GM18499 (cell line): Measurements from ENCODE around the gene CAMK1D.
"Not testable (repeated sequence)": the region's sequence is repeated elsewhere in the genome, so short reads cannot be mapped to it uniquely, and the experiment has no call there.

Experiments used
- ATAC-seq: cut with Tn5 transposase; IDR thresholded peaks from one replicate; pipeline ENCODE4 v1.9.1; 2021; ENCODE audit warnings: moderate number of reproducible peaks; ENCODE audit not compliant: insufficient read depth, unreplicated experiment

Gene CAMK1D

DNA sequence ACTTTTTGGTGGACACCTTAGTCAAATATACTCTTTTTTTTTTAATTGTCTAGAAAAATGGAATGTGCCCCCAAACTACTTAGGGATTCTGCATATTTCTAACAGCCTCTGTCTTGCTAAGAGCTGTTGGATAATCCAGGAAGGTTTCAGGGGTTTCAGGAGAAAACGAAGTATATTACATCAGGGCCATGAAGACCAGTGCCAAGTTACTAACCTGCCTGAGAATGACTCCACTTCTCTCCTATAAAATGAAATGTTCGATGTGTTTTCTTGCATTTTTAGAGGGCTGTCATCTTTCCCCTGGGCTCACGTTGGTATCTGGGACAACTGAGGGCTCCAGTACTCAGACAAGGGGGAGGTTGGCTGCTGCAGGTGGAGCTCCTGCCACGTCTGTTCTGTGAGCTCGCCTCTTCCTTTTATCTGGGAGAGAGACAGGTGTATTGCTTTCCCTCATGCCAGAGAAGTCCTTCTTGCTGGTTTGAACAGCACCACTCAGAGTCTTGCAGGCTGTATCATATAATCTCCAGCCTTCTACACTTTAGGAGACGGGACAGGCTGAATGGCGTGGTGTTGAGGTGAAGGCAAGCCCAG lies 71.3 kb downstream of the CAMK1D start:
- no peak for ATAC-seq

DNA sequence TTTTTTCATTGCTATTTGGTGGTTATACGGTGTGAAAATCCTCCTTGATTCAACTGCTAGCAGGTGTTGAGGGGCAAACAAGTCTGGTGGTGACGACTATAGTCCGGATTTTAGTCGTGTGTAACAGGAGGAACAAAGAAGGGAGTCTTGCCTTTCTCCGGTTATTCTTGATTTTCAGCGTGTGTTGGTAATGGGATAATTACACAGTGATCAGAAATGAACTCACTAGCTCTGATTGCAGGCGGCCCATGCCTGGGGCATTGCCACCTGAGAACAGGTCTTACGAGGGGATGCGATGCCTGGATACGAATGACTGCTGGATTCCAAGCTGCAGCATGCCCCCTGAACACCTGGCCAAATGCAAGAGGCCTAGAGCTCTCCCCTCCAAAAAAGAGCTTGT lies 72.8 kb downstream of the CAMK1D start:
- ATAC-seq = no peak

DNA sequence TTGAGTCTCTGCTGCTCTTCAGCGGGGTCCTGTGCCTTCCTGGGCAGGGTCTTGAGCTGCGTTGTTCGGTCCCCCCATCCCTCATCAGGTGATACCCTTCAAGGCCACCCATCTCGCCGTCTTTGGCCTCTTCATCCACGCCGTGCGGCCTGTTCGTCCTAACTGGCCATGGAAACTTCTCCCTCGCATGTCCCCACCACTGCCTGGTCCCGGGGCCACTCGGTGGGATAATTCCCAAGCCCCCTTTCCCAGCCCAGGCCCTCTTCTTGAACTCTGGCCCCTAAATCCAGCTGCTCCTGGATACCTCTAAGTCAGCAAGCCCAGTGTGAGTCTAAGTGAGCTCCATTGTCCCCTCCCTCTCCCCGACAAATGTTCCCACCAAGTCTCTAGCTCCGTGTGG lies 74.5 kb downstream of the CAMK1D start:
- no peak for ATAC-seq

DNA sequence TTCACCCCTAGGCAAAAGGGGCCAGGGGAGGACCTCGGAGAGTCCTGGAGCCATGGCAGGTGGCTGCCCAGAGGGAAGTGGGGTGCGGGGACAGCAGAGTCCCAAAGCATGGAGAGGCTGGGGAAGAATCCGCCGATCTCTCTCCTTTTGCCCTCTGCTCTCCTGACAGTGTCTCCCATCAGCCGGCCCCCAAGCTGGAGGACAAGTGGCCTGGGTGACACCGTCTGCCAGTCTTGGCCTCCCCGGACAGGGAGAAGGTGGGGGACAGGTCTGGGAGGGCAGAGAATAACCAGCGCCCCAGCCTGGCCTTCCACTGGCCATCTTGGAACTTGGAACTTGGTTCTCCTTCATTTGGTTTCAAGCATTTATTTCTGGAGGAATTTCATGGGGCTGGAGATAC lies 77.9 kb downstream of the CAMK1D start:
- ATAC-seq = no peak

DNA sequence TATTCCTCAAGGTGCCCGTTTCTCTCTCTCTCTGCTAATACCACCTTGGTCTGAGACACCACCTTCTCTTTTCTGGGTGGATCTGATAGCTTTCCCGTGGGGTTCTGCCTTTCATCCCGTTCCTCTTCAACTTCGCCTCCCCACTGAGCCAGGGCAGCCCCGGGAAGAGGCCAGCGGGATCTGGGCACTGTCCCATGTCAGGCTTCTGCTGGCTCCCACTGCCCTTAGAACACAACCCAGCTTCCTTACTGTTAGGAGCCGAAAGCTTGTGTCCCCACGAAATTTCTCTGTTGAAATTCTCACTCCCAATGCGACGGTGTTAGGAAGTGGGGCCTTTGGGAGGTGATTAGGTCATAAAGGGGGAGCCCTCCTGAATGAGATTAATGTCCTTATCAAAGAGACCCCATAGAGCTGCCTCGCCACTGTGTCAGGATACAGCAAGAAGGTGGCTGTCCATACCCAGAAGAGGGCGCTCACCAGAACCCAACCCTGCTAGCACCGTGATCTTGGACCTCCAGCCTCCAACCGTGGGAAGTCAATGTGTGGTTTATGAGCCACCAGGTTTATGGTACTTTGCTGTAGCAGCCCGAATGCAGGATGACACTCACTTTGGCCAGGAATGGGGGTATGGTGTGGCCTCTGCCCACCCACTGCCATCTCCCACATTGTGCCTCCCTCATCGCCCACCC lies 79.2 kb downstream of the CAMK1D start:
- no peak for ATAC-seq

DNA sequence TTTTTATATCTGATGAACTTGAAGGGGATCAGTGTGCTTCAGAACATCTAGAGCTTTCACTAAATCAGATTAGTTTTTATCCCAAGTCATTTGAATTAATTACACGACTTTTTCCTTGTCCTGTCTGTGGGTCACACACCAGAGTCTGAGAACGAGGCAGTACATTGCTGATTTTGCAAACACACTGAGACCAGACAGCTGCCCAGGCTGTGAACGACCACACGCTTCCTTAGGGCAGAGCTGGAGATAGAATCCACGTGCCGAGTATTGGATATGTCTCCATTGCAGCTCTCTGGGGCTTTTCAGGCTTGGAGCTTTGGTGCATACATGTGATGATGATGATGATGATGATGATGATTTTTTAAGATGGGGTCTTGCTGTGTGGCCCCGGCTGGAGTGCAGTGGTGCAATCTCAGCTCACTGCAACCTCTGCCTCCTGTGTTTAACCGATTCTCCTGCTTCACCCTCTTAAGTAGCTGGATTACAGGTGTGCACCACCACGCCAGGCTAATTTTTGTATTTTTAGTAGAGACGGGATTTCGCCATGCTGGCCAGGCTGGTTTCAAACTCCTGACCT lies 81.1 kb downstream of the CAMK1D start:
- ATAC-seq = no peak

DNA sequence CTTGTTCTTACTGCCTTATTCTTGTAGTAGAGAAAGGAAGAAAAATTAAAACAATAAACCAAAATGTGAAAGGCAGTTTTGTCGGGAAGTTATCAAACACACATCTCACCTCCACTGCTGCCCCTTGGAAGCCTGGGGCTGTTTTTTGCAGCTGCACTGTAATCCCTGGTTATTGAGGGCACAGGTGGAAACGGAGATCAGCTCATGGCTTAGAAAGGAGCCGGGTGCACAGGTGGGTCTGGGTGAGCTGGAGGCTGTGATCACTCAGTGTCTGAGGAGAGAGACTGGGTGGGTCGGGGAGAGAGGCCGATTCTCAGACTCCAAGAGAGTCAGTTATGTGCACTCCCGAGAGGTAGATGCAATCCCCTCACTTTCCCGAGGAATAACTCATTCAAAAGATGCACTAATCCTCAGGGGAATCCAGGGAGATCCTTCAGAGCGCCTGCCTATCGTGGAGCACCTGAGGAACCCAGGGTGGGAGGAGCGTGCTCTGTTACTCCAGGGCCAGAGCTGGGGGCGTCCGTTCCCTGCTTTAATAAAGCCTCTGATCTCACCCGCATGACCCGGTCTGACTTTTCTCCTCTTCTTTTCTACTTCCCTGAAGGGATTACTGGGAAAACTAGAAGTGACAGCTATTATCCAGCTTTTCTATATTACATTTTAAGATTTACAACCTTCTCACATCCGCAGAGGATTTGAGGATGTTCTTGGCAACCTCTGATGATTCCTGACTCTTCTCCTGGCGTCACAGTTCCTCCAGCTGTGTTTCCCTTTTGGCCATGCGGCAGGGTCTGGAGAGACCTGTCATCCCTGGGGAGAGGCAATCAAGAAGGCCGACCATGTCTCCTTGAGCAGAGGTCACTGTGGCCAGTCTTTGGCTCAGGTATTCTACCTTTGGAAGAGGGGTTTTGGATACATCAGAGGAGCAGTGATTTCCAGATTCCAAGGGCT lies 82.1 kb downstream of the CAMK1D start:
- ATAC-seq = no peak

DNA sequence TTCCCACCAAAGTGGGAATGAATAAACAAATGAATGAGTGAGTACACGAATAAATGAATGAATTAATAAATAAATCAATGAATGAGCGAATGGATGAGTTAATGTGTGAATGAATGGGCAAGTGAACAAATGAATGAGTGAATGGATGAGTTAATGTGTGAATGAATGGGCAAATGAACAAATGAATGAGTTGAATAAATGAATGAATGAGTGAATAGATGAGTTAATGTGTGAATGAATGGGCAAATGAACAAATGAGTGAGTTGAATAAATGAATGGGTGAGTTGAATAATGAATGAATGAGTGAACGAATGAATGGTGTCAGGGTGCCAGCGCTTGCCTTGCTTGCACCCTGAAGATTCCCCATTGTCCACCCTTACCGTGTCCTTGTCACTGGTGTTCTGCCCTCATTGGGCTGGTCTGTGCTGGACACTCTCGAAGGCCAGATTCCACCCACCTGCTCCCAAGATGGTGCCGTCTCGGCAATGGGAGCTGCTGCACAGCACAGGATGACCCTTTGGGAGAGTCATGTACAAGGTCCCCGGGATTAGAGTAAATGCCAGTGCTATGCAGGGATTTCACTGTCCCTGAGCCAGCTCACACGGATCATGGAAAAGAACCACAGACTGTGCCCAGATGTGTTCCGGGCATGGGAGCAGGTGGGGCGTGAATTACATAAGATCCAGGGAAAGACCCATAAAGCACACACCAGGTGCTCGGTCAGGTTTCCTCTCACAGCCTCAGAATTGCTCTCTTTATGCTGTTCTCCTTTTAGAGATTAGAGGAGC lies 83.2 kb downstream of the CAMK1D start:
- no peak for ATAC-seq

DNA sequence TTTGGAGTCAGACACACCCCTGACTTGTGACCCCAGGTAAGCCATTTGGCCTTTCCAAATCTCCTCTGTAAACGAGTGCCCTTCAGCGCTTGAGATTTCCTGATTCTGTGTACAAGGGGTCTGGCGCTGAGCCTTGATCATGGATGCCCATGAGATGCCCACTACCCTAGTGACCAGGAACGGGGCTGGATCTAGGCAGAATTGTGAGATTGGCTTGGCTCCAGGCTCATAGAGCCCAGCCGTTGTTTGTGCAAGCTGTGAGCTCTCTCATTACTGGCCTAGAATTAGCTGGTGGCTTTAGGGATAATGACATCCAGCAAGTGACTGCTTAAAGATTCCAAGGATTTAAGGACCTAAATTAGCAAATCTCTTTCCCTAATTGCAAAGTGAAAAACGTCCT lies 84.9 kb downstream of the CAMK1D start:
- ATAC-seq = no peak

DNA sequence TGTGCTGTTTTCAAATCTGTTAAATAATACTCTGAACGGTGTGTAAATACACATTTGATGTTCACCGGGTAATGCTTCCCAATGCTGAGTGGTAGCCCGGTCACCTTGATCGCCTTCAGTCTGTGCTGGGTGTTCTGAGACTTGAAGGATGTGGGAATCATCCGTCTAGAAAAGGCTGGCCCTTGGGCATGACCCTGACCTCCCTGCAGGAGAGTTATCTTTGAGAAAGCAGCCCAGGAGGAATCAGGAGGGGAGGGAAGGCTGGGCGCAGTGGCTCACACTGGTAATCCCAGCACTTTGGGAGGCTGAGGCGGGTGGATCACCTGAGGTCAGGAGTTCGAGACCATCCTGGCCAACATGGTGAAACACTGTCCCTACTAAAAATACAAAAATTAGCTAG lies 85.3 kb downstream of the CAMK1D start:
- not testable (repeated sequence) for ATAC-seq

DNA sequence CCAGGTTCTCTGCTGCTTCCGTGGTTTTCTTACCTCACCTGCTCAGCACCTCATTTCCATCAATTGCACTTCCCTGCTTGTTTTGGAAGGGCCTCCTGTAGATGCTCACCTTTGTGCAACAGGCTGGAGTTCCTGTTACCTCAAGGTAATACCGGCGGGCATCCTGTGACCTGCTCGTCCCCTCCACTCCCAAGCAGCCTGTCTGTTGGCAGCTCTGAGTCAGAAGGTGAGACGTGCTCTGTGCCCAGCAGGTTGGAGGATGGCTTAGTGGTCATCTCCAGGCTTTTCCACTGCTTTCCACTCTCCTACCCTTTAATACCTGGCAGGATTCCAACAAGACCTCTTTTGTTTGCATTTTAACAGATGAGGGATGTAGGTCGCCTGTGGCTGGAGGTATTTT lies 86.0 kb downstream of the CAMK1D start:
- ATAC-seq = no peak

DNA sequence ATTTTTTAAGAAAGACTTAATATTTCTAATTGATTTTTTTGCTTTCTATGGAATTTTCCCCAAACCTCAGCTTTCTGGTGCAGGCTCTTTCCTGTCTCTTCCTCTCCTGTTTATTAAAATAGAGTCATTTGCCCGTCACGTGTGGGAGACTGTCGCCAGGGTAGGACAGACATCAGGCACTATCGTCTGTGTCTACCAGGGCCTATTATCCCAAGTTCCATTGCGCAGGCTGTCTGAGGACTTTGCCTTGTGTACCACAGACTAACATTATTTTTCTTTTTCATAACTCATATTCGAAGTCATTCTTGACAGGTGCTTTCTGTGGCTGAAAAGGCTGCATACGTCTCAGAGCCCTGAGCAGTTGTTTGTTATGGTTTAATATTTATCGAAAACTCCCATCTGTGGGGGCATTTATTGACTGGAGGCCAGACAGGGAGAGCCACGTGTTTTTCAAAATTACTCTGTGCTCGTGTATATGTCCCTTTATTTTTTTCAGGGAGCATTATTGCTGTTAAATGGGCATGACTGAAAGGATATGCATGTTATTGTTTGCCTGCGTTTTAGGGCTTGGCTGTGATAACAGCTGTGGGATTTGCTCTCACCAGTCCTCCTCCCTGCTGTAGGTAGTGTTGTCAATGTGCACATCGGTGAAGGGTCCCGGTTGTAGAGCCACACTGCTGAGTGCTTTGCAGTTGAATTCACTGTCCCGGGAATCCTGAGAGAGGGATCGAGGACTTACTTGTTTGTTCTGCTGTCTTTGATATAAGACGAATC lies 89.8 kb downstream of the CAMK1D start:
- ATAC-seq = no peak

DNA sequence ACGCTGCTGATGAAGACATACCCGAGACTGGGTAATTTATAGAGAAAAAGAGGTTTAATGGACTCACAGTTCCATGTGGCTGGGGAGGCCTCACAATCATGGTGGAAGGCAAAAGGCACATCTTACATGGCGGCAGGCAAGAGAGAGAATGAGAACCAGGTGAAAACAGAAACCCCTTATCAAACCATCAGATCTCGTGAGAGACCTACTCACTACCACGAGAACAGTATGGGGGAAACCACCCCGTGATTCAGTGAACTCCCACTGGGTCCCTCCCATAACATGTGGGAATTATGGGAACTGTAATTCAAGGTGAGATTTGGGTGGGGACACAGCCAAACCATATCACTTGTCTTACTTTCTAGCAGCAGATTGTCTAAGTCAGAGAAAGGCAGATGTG lies 90.4 kb downstream of the CAMK1D start:
- ATAC-seq = not testable (repeated sequence)

DNA sequence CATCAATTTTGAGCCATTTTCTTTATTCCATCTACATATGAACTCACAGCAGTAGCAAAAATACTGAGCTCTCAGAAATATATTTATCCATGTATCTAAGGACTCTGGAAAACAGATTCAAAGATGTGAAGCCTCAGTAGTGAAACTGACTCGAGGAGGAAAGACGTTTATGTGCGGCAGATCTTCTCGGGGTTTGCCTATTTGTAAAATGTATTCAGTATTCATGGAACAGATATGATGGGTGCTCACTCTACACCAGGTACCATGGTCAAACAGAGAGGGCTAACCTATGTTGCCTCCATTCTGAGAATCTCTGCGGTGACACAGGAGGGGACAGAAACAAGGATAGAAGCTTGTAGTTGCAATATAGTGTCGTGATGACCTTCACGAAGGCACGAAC lies 93.7 kb downstream of the CAMK1D start:
- no peak for ATAC-seq

DNA sequence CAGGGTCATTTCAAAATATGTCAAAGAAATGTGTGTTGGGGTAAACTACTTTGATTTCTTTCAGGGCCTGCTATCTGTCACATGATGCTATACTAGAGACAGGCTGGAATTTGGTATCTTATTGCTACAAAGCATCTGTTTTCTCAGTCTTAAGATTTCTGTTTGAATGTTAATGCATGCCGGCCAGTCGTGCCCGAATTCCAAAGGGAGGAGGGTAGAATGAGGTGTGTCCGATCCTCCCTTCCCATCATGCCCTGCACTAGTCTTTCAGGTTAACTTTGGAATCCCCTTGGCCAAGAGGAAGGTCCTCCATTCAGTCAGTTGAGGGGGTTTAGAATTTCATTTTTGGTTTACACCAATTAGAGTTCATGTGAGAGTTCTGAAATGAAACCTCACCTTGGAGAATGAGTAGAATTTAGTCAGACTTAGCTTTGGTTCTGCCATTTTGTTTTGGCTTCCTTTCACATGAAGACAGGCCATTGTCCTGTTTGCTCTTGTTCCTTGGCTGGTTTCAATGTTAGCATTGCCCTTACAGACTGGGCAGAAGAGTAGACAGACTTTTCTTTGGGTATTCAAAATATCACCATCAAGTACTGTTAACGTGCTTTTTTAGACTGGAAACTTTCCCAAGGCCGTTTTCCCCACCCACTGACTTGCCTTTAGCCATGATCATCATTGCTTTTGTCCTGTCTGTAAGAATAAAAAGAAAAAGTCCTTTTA lies 95.8 kb downstream of the CAMK1D start:
- no peak for ATAC-seq

DNA sequence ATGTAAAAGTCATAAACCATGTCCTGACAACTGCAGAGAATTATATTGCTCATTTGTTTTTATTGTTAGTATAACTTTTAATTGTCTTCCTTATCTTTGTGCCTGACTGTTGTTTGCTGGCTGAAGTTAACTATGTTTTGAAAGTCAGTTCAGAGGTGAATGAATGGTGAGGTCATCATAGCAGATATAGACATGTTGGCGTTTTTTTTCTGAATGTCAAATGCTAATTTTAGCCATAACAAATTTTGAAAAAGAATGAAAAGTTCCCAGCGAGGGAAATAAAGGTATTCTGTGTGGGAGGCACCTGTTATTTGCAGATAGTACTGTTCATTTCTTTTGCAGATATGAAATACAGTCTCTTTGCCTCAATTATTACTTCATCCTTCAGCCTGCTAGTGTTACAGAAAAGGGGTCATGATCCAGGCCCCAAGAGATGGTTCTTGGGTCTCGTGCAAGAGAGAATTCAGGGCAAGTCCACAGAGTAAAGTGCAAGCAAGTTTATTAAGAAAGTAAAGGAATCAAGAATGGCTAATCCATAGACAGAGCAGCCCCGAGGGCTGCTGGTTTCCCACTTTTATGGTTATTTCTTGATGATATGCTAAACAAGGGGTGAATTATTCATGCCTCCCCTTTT lies 96.5 kb downstream of the CAMK1D start:
- ATAC-seq = no peak

DNA sequence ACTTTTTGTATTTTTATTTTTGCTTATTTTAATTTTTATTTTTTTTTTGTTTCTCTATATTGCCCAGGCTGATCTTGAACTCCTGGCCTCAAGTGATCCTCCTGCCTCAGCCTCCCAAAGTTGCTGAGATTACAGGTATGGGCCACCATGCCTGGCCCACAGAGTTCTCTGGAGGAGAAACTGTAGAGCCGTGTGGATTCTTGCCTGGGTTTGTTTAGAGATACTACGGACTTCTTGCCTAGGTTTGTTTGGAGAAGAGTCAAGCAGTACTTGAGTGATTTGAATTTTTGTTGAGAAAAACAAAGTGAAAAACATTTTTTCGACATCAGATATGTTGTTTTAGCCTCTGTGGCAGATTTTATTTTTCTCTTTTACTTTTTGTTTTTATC lies 99.0 kb downstream of the CAMK1D start:
- peak; percentile 1 for ATAC-seq

DNA sequence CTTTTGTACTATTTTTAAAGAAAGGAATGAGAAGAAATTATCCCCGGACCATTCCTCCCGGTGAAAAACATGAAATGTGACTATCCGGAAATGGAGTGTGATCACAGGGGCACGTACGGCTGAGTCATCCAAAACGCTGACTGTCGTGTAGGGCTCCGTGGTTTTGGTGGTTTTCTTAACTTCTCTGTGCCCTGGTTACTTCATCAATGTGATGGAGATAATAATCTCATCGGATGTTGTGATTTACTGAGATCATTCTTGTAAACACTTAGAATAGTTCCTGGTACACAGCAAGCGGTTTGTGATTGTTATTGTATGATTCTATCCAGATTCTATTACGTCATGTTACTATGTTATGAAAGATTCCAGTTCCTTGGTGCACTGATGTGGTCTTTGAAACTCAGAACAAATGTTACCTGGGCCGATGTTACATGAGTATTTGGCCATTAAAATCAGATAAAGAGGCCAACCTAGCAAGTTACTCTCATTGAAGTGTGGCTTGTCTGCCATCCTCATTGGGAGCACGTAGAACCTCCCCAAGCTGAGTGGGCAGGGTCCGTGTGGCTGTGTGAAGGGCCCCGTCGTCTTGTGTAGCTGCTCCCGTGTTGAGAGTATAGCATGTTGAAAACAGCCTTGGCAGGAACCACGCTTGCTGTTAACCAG lies 99.5 kb downstream of the CAMK1D start:
- peak; percentile 75 for ATAC-seq
